WI38 (cell line): Measurements from ENCODE around the gene RASA4B.
"Not testable (repeated sequence)": the region's sequence is repeated elsewhere in the genome, so short reads cannot be mapped to it uniquely, and the experiment has no call there.

Source experiments
- H3K4me3 ChIP-seq: 2 replicates; pipeline ENCODE4 v1.5.1; 2011; ENCODE audit warnings: low read depth, mild to moderate bottlenecking, control low read depth, low read length
- CTCF ChIP-seq: IDR thresholded peaks from 2 replicates; pipeline ENCODE4 v1.5.1; 2012; ENCODE audit warnings: low read depth, mild to moderate bottlenecking, control low read depth, low read length

RASA4B gene

GRCh38 chr7:102463841-102464576 is 53.6 kb downstream of the RASA4B start:
- no peak for TF ChIP-seq CTCF

GRCh38 chr7:102460467-102460866 is 57.1 kb downstream of the RASA4B start:
- TF ChIP-seq CTCF = no peak
- H3K4me3 ChIP-seq = no peak overlapping the region

More at GRCh38 chr7:102463841-102464576, 53.6 kb downstream of the RASA4B start:
- H3K4me3 ChIP-seq = peak overlapping the region; percentile 99

- no peak overlapping the region for H3K4me3 ChIP-seq
- no peak for TF ChIP-seq CTCF
Observed at GRCh38 chr7:102459221-102459844, 58.2 kb downstream of the RASA4B start.

GRCh38 chr7:102457352-102457924 is 60.1 kb downstream of the RASA4B start:
- no peak overlapping the region for H3K4me3 ChIP-seq
- no peak for TF ChIP-seq CTCF

- no peak for TF ChIP-seq CTCF
- H3K4me3 ChIP-seq = no peak overlapping the region
Observed at GRCh38 chr7:102456327-102456726, 61.2 kb downstream of the RASA4B start.

- no peak for TF ChIP-seq CTCF
- H3K4me3 ChIP-seq = no peak overlapping the region
Observed at GRCh38 chr7:102455596-102455995, 62.0 kb downstream of the RASA4B start.

- H3K4me3 ChIP-seq = not testable (repeated sequence)
Observed at GRCh38 chr7:102454932-102455331, 62.6 kb downstream of the RASA4B start.
